Neural cell (in vitro differentiated cells): ENCODE data around the gene ZDHHC7. TPM values are rescaled to one million over a fixed set of nuclear protein-coding genes. Genes with fewer than 3 reads are reported as not detected.

Experiments
- H2AFZ ChIP-seq: fragments of 200-600, 300-800 bp; sonication (generic), shearing (Covaris generic); 2 replicates; pipeline ENCODE4 v1.6.0; 2014; ENCODE audit warnings: low read depth, mild to moderate bottlenecking, antibody characterized with exemption, low read length, moderate library complexity
- H3F3A ChIP-seq: fragments of 200-600 bp; shearing (Covaris generic); 2 replicates; pipeline ENCODE4 v1.6.1; 2016; ENCODE audit warnings: mild to moderate bottlenecking, moderate library complexity, mixed read lengths, antibody characterized with exemption, low read length; ENCODE audit not compliant: insufficient read depth, poor library complexity, severe bottlenecking
- H3K27ac ChIP-seq: fragments of 200-600, 300-800 bp; sonication (generic), shearing (Covaris generic); 2 replicates; pipeline ENCODE4 v1.5.1; 2014; ENCODE audit warnings: mild to moderate bottlenecking, low read length, moderate library complexity
- H3K27me3 ChIP-seq: fragments of 300-800, 200-600 bp; sonication (generic), shearing (Covaris generic); 2 replicates; pipeline ENCODE4 v1.6.0; 2014; ENCODE audit warnings: mild to moderate bottlenecking, low read depth, low read length, moderate library complexity; ENCODE audit not compliant: insufficient read depth
- H3K36me3 ChIP-seq: fragments of 300-800, 200-600 bp; sonication (generic), shearing (Covaris generic); 2 replicates; pipeline ENCODE4 v1.5.1; 2014; ENCODE audit warnings: mild to moderate bottlenecking, antibody characterized with exemption, low read length, moderate library complexity; ENCODE audit not compliant: insufficient read depth
- H3K4me2 ChIP-seq: fragments of 300-800, 200-600 bp; sonication (generic), shearing (Covaris generic); 2 replicates; pipeline ENCODE4 v1.6.0; 2014; ENCODE audit warnings: mild to moderate bottlenecking, low read length
- H3K4me3 ChIP-seq: fragments of 300-800, 200-600 bp; sonication (generic), shearing (Covaris generic); 2 replicates; pipeline ENCODE4 v1.5.1; 2014; ENCODE audit warnings: mild to moderate bottlenecking, low read length, moderate library complexity
- H3K79me2 ChIP-seq: fragments of 200-600 bp; shearing (Covaris generic); replicated peaks from 2 replicates; pipeline ENCODE4 v1.6.0; 2014; ENCODE audit warnings: mild to moderate bottlenecking, low read length, moderate library complexity; ENCODE audit not compliant: insufficient read depth
- H3K9ac ChIP-seq: fragments of 300-800, 200-600 bp; sonication (generic), shearing (Covaris generic); 2 replicates; pipeline ENCODE4 v1.6.1; 2016; ENCODE audit warnings: mild to moderate bottlenecking, low read length, mixed read lengths
- H3K9me2 ChIP-seq: fragments of 200-600 bp; shearing (Covaris generic); 2 replicates; pipeline ENCODE4 v1.6.1; 2016; ENCODE audit warnings: mild to moderate bottlenecking, low read length, mixed read lengths; ENCODE audit not compliant: insufficient read depth
- H3K9me3 ChIP-seq: fragments of 200-600, 300-800 bp; sonication (generic), shearing (Covaris generic); 2 replicates; pipeline ENCODE4 v1.6.1; 2016; ENCODE audit warnings: mild to moderate bottlenecking, mixed run types, low read length, moderate library complexity, mixed read lengths
- H4K20me1 ChIP-seq: fragments of 200-600 bp; shearing (Covaris generic); 2 replicates; pipeline ENCODE4 v1.6.1; 2016; ENCODE audit warnings: mild to moderate bottlenecking, mixed run types; ENCODE audit not compliant: insufficient read depth
- CTCF ChIP-seq: fragments of 450-650 bp; IDR thresholded peaks from 2 replicates; pipeline ENCODE4 v1.5.1; 2014; ENCODE audit warnings: antibody characterized with exemption, mild to moderate bottlenecking, moderate library complexity; ENCODE audit not compliant: poor library complexity, severe bottlenecking
- EP300 ChIP-seq: fragments of 450-650 bp; conservative IDR thresholded peaks from 2 replicates; pipeline ENCODE4 v1.6.1; 2014; ENCODE audit warnings: antibody characterized with exemption, mild to moderate bottlenecking, moderate library complexity; ENCODE audit not compliant: poor library complexity, severe bottlenecking
- EZH2 ChIP-seq: fragments of 200-600, 300-800 bp; shearing (Covaris generic), sonication (generic); IDR thresholded peaks from 2 replicates; pipeline ENCODE4 v1.6.1; 2014; ENCODE audit warnings: antibody characterized with exemption, low read length, borderline replicate concordance, mild to moderate bottlenecking; ENCODE audit not compliant: insufficient read depth, poor library complexity, severe bottlenecking
- MXI1 ChIP-seq: fragments of 450-650 bp; conservative IDR thresholded peaks from 2 replicates; pipeline ENCODE4 v1.6.1; 2014; ENCODE audit warnings: antibody characterized with exemption, mild to moderate bottlenecking; ENCODE audit not compliant: poor library complexity, severe bottlenecking
- POLR2AphosphoS5 ChIP-seq: IDR thresholded peaks from 2 replicates; pipeline ENCODE4 v1.6.1; 2012
- RAD21 ChIP-seq: fragments of 450-650 bp; conservative IDR thresholded peaks from 2 replicates; pipeline ENCODE4 v1.6.1; 2014; ENCODE audit warnings: antibody characterized with exemption, mild to moderate bottlenecking, moderate library complexity
- SMC3 ChIP-seq: fragments of 450-650 bp; conservative IDR thresholded peaks from 2 replicates; pipeline ENCODE4 v1.6.1; 2014; ENCODE audit warnings: antibody characterized with exemption, mild to moderate bottlenecking, moderate library complexity; ENCODE audit not compliant: poor library complexity
- TAF1 ChIP-seq: IDR thresholded peaks from 2 replicates; pipeline ENCODE4 v1.6.1; 2012; ENCODE audit warnings: low read depth
- polyA plus RNA-seq: library from polyadenylated mRNA; depleted of rRNA; stranded (reverse); fragments of >200 nt; gene quantifications from 2 replicates; pipeline ENCODE4 v1.2.3, GENCODE V29; 2014
- TF ChIP-seq, protein P1 (sequence below): IDR thresholded peaks from 2 replicates; pipeline ENCODE4 v1.6.1; 2012; ENCODE audit warnings: borderline replicate concordance

The ZDHHC7 gene
- polyA plus RNA-seq, 1 donor from 2014 or later = 33.8 TPM

DNA sequence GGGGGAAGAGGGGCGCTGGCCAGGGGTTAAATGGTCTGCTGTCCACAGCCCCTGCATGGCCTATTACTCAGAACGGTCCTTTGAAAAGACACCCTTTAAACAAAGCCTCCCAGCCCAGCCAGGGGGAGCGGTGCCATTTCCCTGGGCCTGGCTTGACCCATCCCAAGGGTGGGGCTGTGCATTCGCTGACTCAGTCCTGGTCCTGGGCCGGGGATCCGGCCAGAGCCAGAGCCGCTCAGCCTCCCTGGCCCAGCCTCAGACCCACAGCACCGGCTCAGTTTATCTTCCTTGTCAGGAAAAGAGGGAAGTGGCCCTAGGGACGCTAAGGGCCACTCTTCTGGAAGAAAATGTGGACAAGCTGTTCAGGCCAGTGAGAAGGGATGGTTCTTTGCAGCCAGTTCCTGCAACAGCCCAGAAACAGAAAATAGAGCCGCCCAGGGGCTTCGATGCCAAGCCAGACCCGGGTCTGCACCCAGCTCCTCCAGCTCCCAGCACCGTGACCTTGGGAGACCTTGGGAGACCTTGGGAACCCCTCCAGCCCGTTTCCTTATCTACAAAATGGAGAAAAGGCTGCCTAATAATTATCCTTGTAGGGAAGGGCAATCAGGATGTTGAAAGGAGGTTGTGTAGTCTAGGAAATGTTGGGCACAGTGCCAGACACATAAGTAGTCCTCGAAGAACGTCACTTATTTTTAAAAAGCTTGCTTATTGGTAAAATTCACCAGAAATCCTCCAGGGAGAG, 82.5 kb downstream of the ZDHHC7 start:
- Histone ChIP-seq H3K4me2 (no peak overlapping the region), H3K79me2 (no peaks in the 10 kb centered on the region), H3K36me3 (no peaks in the 10 kb centered on the region), H3K4me3 (no peak overlapping the region), H2AFZ (no peak overlapping the region), H3F3A (no peaks in the 10 kb centered on the region), H3K27me3 (no peaks in the 10 kb centered on the region), H3K9me2 (no peaks in the 10 kb centered on the region), H4K20me1 (no peaks in the 10 kb centered on the region), H3K27ac (no peak overlapping the region), H3K9ac (no peak overlapping the region), H3K9me3 (no peaks in the 10 kb centered on the region)
- TF ChIP-seq RAD21 = no peak
- TF ChIP-seq, protein P1, sequence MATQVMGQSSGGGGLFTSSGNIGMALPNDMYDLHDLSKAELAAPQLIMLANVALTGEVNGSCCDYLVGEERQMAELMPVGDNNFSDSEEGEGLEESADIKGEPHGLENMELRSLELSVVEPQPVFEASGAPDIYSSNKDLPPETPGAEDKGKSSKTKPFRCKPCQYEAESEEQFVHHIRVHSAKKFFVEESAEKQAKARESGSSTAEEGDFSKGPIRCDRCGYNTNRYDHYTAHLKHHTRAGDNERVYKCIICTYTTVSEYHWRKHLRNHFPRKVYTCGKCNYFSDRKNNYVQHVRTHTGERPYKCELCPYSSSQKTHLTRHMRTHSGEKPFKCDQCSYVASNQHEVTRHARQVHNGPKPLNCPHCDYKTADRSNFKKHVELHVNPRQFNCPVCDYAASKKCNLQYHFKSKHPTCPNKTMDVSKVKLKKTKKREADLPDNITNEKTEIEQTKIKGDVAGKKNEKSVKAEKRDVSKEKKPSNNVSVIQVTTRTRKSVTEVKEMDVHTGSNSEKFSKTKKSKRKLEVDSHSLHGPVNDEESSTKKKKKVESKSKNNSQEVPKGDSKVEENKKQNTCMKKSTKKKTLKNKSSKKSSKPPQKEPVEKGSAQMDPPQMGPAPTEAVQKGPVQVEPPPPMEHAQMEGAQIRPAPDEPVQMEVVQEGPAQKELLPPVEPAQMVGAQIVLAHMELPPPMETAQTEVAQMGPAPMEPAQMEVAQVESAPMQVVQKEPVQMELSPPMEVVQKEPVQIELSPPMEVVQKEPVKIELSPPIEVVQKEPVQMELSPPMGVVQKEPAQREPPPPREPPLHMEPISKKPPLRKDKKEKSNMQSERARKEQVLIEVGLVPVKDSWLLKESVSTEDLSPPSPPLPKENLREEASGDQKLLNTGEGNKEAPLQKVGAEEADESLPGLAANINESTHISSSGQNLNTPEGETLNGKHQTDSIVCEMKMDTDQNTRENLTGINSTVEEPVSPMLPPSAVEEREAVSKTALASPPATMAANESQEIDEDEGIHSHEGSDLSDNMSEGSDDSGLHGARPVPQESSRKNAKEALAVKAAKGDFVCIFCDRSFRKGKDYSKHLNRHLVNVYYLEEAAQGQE = no peak
- TF ChIP-seq POLR2AphosphoS5 = no peak
- no peak for TF ChIP-seq SMC3
- no peak for TF ChIP-seq MXI1
- TF ChIP-seq TAF1 = no peak
- no peak for TF ChIP-seq CTCF
- no peak for TF ChIP-seq EP300
- TF ChIP-seq EZH2 = no peak

- Histone ChIP-seq H3K4me2 (no peak overlapping the region), H3K36me3 (no peaks in the 10 kb centered on the region), H3F3A (no peaks in the 10 kb centered on the region), H2AFZ (no peak overlapping the region), H3K9me3 (no peaks in the 10 kb centered on the region), H4K20me1 (no peaks in the 10 kb centered on the region), H3K9me2 (no peaks in the 10 kb centered on the region), H3K27ac (no peak overlapping the region), H3K27me3 (no peaks in the 10 kb centered on the region), H3K4me3 (no peak overlapping the region), H3K79me2 (no peaks in the 10 kb centered on the region), H3K9ac (no peak overlapping the region)
- TF ChIP-seq SMC3 = no peak
- no peak for TF ChIP-seq CTCF
- no peak for TF ChIP-seq EZH2
- TF ChIP-seq POLR2AphosphoS5 = no peak
- TF ChIP-seq MXI1 = no peak
- TF ChIP-seq EP300 = no peak
- no peak for TF ChIP-seq RAD21
- TF ChIP-seq, protein P1 = no peak
- no peak for TF ChIP-seq TAF1
These were observed 83.4 kb downstream of the ZDHHC7 start for GRCh38 chr16:84927621-84928591.
